GM03348 (cell line): ENCODE results near the gene CCDC6.
A peak's percentile ranks its signal among the peaks of the same experiment; 100 is the strongest.
"Not testable (repeated sequence)": the region's sequence is repeated elsewhere in the genome, so short reads cannot be mapped to it uniquely, and the experiment has no call there.

Experiments
- DNase-seq: peaks from one replicate; pipeline ENCODE4 v3.0.0; 2012; ENCODE audit warnings: low spot score

The CCDC6 gene

DNA sequence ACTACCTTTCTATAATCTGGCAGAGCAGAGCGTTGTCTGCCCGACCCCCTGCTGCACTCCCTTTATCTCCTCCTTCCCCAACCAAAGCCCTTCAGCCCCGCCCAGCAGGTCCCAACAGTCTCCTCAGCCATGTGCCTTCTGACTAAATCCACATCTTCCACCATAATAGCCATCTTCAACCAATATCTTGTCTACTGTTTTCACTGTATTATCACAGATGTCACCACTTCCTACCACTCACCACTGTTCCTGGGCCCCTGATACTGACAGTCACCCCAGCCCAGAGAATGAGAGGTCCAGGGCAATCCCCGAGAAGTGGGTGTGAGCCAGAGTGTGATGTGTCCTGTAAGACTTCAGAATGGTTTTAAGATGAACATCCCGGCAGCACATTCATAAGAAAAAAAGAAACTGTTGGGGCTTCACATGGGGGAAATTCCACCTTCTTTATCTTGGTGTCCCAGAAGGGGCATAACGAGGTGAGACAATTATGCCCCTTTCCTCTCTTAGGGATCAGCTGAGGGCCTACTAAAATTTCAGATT, 25.3 kb downstream of the CCDC6 start:
- DNase-seq: no peak

- DNase-seq: no peak
These were observed 26.2 kb downstream of the CCDC6 start for GRCh38 chr10:59880019-59880717.

DNA sequence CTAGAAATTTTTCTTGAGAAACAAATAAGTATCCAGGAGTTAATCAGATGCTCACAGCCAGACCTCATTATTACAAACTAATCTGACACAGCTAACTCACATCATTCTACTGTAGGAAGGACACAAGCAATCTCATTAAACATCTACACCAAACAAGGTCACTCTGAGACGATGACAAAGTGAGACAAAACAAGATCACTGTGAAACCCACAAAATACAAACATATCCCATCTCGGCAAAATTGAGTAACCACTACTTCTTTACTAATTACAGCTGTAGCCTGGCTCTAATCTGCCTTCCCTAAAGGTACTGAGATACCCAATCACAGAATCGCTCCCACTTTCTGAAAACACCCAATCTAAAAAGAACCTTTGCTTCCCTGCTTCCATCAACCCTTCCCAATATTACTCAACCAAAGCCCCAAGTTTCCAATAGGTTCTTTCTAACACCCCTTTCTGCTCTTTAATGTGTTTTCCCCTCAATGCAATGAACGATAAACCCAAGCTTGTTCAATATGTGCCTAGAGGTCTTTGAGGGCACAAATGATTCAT, 26.9 kb downstream of the CCDC6 start:
- no peak for DNase-seq

GRCh38 chr10:59878915-59879314, 27.4 kb downstream of the CCDC6 start:
- no peak for DNase-seq

DNA sequence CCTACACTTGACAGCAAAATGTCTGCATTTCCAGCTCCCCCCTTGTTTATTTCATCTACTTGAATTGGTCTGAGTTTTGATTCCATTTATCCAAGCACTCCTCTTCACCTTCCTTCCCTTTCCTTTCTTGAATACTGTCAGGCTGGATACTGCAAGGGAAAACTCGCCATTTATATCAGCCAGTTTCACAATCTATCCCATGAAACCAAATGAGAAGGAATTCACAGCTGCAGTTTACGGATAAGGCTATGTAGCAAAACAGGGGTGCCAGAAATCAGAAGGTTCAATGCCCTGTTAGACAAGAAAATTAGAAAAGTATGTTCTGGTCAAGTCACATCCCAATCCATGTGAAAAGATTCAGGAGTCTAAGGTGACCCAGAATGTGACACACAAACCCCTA, 28.1 kb downstream of the CCDC6 start:
- DNase-seq: no peak

DNA sequence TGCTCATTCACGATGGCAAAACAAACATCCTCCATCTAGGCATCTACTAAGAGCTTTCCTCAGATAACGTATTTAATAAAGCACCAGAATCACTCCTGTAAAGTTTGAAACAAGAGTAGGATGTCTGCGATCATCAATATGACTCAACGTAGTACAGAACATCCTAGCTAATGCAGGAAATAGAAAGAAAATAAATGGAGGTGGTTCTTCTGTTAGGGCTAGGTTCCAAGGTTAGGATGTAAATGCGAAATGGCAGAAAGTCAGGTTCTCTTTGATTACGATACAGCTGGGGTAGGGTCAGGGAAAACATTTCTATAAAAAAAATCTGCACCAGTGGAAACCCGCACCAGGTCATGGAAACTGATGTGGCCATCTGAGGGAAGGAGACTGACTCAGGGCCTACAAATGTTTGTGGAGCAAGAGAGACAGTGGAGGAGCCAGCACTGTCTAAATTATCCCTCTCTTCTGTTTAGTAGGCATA, 29.1 kb downstream of the CCDC6 start:
- DNase-seq: peak; percentile 51

DNA sequence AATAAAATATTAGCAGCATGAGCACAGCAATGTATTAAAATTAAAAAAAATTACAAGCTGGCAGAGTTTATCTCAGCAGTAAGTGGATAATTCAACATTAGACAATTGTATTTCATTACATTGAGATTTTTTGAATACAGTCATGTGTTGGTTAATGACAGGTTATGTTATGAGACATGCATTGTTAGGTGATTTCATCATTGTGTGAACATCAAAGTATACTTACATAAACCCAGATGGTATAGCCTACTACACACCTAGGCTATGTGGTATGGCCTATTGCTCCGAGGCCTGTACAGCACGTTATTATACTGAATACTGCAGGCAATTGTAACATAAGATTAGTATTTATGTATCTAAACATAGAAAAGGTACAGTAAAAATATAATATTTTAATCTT, 29.7 kb downstream of the CCDC6 start:
- DNase-seq: no peak

DNA sequence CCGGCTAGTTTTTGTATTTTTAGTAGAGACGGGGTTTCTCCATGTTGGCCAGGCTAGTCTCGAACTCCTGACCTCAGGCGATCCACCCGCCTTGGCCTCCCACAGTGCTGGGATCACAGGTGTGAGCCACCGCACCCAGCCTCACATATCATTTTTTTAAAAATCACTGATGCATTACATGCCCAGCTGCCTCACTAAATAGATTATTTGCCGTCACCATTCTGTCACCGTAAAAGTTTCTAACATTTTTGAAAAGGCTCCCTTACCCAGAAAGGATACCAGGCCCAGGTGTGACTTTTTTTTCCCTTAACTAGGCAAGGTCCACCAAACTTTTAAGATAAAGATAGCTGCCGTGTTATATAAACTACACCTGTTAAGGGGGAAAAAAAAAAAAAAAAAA, 30.1 kb downstream of the CCDC6 start:
- not testable (repeated sequence) for DNase-seq

DNA sequence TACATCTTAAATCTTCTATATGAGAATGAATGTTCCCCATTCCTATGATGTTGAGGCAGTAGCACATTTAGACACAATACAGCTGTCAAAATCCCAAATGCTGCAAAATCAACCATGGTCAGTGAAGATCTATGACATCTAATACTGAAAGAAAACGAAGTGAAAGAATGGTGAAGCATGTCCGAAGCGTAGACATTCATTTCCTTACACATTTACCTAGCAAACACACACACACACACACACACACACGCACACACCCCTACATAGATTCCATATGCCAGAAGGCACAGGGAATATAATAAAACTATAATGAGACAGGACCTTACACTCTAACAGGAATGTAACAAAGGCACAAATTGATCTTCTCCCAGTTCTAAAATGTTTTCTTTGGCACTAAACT, 32.5 kb downstream of the CCDC6 start:
- no peak for DNase-seq

- DNase-seq: peak; percentile 31
These were observed 33.4 kb downstream of the CCDC6 start for GRCh38 chr10:59872892-59873463.

DNA sequence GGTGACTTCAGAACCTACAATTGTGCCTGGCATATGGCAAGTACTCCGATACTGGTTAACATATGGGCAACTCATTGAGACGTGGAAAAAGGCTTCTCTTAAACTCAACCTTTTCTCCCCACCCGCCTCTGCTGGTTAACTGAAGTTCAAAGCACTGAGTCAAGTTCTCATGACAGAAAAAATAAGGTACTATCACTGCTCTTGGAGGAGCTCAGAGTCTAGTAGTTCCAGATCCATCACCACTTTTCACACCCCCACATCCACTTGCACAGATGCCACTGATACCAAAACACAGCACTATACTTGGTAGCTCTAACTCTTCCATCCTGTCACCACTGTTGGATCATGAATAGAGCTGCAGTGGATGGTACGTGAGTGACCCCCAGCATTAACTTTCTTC, 36.2 kb downstream of the CCDC6 start:
- DNase-seq: no peak

GRCh38 chr10:59869594-59869940, 36.8 kb downstream of the CCDC6 start:
- DNase-seq: no peak

GRCh38 chr10:59868696-59869593, 37.4 kb downstream of the CCDC6 start:
- DNase-seq: no peak

DNA sequence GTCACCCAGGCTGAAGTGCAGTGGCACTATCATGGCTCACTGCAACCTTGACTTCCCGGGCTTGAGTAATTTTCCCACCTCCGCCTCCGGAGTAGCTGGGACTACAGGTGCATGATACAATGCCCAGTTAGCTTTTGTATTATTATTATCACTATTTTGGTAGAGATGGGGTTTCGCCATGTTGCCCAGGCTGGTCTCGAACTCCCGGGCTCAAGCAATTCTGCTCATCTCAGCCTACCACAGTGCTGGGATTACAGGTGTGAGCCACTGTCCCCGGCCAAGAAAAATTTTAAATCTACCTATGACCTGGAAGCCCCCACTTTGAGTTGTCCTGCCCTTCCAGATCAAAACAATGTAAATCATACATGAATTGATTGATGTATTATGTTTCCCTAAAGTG, 38.8 kb downstream of the CCDC6 start:
- DNase-seq: no peak

DNA sequence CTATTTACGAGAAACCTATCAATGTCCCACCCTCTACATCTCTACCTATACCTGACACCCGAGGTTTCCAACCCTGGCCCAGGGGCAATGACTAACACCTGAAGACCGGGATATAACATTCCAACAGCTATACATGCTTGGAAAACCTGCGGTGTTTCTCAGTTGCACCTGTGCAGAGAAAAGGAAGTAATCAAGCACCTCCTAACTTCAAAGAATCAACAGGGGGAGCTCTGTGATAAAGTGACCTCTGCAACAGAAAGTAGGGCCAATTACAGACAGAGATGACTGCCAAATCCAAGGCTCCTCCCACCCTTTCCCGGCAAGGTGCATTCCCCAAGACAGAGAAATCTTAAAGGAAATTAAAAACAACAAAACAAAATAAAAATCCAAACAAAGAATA, 41.3 kb downstream of the CCDC6 start:
- peak; percentile 11 for DNase-seq

GRCh38 chr10:59864141-59864962, 42.0 kb downstream of the CCDC6 start:
- no peak for DNase-seq

- DNase-seq: no peak
These were observed 46.8 kb downstream of the CCDC6 start for GRCh38 chr10:59859570-59859969.

DNA sequence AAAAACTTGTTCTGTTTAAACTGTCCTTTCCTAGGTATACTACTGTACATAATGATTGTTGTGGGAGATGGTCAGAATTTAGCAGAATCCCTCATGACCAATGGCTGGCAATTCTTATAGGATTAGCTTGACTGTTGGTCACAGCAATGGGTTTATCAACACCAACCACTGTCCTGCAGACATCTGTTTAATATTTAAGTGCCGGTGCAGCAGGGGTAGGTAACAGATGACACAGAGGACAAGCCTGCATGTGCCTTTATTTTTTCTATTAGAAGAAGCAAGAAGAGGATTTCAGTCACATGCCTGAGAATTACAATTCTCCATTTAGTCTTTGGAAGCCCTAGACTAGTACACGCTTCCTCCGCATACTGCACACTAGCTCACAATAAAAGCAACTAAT, 48.4 kb downstream of the CCDC6 start:
- DNase-seq: no peak

DNA sequence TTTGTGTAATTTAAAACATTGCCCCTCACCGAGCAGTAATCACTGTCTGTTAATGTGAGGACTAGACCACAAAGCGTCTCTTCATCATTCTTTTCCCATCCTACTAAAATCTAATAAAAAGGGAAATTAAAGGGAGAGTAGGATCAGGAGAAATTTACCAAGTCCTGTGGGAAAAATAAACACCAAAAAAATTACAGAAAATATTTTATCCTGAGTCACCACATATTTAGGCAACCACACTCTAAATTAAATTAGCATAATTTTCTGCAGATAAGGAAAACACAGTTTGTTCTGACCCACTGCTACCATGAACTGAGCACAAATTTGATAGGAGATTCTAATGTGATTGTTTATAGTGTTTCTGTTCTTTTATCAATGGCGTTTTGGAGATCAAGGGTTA, 49.3 kb downstream of the CCDC6 start:
- peak; percentile 31 for DNase-seq

- DNase-seq: no peak
These were observed 50.3 kb downstream of the CCDC6 start for GRCh38 chr10:59856104-59856503.

DNA sequence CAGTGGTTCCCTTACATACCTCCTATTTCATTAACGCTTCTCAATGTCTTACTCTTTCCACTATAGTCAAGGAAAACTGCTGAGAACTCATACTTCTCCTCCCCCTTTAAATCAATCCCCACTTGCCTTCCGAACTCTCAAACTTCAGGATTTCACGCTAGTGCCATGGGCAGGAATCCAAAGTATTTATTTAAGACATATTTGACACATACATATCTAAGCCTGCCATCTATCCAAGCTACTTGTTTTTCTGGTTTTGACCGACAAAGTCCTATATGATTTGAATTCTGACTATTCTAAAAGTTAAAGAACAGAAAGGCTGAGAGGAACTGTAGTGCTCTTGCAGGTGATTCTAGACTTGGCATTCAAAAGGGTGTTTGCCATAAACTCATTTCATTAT, 51.8 kb downstream of the CCDC6 start:
- no peak for DNase-seq

GRCh38 chr10:59852670-59853069, 53.7 kb downstream of the CCDC6 start:
- no peak for DNase-seq
